ENCODE measurements around the gene TENM4. TPM values are rescaled to one million over a fixed set of nuclear protein-coding genes. Genes with fewer than 3 reads are reported as not detected.
"Not testable (repeated sequence)": the region's sequence is repeated elsewhere in the genome, so short reads cannot be mapped to it uniquely, and the experiment has no call there.

TENM4 gene
- total RNA-seq, 1 donor = 10.4 TPM

GRCh38 chr11:79227767-79228755, 212.8 kb downstream of the TENM4 start:
- no peak overlapping the region for H3K4me3 ChIP-seq (ENCODE audit: low read depth, low read length)
- TF ChIP-seq CTCF (IDR thresholded peaks at IDR 0.05; ENCODE audit: insufficient read depth, low read depth, low read length) = no peak
- DNase-seq (ENCODE audit: low read depth) = no peak

GRCh38 chr11:79227308-79227707, 213.5 kb downstream of the TENM4 start:
- no peak for TF ChIP-seq CTCF (IDR thresholded peaks at IDR 0.05; ENCODE audit: insufficient read depth, low read depth, low read length)
- DNase-seq (ENCODE audit: low read depth) = no peak
- no peak overlapping the region for H3K4me3 ChIP-seq (ENCODE audit: low read depth, low read length)

- no peak for TF ChIP-seq CTCF (IDR thresholded peaks at IDR 0.05; ENCODE audit: insufficient read depth, low read depth, low read length)
These were observed 214.7 kb downstream of the TENM4 start for GRCh38 chr11:79226126-79226525.

GRCh38 chr11:79222163-79222562, 218.7 kb downstream of the TENM4 start:
- H3K4me3 ChIP-seq (ENCODE audit: low read depth, low read length); DNase-seq (ENCODE audit: low read depth): not testable (repeated sequence)

More at GRCh38 chr11:79226126-79226525, 214.7 kb downstream of the TENM4 start:
- H3K4me3 ChIP-seq (ENCODE audit: low read depth, low read length) = no peak overlapping the region
- DNase-seq (ENCODE audit: low read depth) = no peak

- no peak overlapping the region for H3K4me3 ChIP-seq (ENCODE audit: low read depth, low read length)
- no peak for DNase-seq (ENCODE audit: low read depth)
- TF ChIP-seq CTCF (IDR thresholded peaks at IDR 0.05; ENCODE audit: insufficient read depth, low read depth, low read length) = no peak
These were observed 219.2 kb downstream of the TENM4 start for GRCh38 chr11:79221444-79222130.

- H3K4me3 ChIP-seq (ENCODE audit: low read depth, low read length) = no peak overlapping the region
- TF ChIP-seq CTCF (IDR thresholded peaks at IDR 0.05; ENCODE audit: insufficient read depth, low read depth, low read length) = no peak
- no peak for DNase-seq (ENCODE audit: low read depth)
These were observed 220.7 kb downstream of the TENM4 start for GRCh38 chr11:79220171-79220570.
